Effector CD8-positive, alpha-beta T cell (primary cell): Measurements from ENCODE around the gene TRRAP.

Experiments
- DNase-seq: peaks from one replicate; lab custom pipeline; 2025; lab: John Stamatoyannopoulos, UW

Gene TRRAP

DNA sequence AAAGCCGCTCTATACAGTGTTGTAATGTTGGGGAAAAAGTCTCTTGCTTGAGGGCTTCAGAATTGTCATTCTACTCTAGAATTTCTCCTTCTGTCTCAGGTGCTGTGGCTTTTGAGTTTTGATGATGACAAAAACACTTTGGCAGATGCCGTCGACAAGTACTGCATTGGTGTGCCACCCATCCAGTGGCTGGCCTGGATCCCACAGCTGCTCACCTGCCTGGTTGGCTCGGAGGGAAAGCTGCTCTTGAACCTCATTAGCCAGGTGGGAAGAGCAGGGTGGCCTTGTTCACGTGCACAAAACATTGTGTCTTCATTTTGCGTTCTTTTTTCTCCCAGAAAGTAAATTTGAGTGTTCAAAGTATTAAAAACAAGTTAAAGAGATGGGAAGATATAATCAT is 112.0 kb downstream of the TRRAP start:
- DNase-seq: no peak

DNA sequence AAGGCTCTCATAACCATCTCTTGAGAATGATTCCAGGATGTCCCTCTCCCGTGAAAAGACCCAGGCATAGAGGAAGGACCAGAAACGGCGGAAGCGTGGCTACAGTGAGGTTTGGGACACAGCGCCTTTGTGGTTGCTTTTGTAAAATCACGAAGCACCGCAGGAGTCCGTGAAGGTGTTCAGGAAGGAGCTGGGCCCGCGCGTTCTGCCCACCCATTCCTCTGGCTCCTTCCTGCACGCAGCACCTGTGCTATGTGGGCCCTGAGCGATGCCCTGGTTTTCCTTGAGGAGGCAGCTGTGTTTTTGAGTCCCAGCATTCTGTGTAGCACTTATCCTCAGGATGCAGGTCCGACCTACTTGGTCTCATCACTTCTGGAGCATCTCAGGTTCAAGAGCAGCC is 112.8 kb downstream of the TRRAP start:
- DNase-seq: no peak

DNA sequence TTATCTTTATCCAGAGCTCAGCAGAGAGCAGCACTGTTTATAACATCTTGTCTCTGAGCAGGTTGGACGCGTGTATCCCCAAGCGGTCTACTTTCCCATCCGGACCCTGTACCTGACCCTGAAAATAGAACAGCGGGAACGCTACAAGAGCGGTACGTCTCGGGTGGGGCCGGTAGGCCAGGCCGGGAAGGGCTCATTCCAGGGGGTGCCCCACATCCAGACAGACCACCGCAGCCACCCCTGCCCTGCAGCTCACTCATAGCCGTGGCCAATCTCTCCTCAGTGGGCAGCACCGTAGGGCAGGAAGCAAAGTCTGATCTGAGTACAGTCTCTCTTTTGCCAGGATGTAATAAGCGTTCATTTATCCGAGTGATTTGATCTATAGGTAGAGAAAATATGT is 113.7 kb downstream of the TRRAP start:
- no peak for DNase-seq

DNA sequence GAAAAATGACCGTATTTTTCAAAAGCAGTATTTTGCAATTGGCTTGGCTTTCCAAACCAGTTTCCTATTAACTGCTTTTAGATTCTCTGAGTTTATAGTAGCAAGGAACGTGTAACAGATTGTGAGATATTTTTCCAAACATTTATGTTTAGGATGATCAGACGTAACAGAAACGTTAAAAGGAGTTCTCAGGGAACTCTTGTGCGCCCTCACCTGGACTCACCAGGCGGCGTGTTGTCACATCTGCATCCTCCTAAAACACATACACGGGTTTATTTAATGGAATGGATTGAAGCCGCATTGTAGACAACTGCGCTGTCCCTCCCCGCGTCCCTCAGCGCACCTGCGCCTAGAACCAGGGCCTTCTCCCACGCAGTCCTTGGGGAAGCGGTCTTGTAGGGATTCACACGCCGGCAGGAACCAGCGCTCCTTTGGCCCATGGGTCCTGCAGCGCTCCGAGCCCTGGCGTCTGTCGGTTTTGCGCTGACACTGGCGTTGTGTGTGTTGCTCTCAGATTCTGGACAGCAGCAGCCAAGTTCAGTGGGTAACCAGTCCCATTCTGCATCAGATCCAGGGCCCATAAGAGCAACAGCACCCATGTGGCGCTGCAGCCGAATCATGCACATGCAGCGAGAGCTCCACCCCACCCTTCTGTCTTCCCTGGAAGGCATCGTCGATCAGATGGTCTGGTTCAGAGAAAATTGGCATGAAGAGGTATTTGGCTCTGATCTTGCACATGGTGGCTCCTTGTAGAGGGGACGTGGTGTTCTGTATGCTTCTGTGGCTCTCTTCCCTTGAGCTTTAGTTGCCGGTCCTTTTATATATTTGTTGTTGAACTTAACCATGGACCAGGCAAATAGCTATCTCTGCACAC is 114.9 kb downstream of the TRRAP start:
- no peak for DNase-seq

DNA sequence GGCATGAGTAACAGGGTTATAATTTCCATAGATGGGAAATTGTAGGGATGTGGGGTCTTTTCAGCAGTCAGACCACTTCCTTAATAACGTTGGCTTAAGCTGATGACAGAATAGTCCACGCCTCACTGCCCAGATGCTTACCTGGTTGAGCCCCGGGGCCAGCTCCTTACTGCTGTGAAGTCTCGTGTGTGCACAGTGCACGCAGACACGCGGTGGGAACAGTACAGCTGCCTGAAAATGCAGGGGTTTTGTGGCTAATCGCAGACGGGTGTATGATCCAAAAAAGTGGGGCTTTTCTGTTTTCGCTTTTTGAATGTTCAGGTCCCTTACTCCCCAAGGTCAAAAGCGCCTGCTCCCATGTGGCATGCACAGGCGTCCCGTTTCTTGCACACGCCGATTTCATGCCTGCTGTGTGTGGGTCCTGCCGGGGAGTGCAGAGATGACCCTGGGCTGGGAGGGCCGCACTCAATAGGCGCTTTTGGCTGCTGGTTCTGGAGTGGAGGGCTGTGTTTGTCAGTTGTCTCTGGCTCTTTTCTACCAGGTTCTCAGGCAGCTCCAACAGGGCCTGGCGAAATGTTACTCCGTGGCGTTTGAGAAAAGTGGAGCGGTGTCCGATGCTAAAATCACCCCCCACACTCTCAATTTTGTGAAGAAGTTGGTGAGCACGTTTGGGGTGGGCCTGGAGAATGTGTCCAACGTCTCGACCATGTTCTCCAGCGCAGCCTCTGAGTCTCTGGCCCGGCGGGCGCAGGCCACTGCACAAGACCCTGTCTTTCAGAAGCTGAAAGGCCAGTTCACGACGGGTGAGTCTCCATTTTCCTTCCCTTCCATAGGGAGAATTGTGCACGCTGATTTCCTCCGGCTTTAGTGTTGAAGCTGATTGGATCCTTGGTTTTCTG is 116.0 kb downstream of the TRRAP start:
- DNase-seq: no peak

DNA sequence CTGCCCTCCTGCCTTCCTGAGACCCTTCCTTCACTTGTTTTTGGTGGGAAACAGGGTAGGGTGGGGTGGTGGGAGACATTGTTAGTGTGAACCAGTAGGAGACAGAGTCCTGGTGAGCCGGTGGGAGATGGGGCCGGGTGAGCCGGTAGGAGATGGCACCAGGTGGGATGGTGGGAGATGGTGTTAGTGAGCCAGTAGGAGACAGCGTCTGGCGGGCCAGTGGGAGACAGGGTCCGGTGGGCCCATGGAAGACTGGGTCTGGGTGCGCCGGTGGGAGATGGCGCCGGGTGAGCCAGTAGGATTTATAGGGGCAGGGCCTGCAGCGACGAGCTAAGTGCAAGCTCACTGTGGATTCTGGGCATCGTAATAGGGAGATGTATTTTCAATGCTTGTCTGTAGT is 116.8 kb downstream of the TRRAP start:
- DNase-seq: no peak

DNA sequence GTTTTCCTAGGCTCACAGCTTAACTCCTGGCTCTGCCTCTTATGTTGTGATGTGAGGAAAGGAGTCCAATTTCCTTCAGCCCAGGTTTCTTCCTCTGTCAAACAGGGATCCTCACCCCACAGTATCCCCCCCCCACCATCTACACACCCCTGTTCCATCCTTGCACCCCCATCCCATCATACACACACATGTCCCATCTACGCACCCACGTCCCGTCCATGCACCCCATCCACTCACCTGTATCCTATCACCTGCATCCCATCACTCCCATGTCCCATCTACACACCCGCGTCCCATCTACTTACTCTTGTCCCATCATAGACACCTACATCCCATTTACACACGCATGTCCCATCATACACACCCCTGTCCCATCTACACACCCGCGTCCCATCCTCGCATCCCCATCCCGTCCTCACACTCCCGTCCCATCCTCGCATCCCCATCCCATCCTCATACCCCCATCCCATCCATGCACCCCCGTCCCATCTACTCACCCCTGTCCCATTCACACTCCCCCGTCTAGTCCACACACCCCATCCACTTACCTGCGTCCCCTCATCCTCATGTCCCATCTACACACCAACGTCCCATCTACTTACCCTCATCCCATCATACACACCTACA is 117.3 kb downstream of the TRRAP start:
- DNase-seq: no peak

DNA sequence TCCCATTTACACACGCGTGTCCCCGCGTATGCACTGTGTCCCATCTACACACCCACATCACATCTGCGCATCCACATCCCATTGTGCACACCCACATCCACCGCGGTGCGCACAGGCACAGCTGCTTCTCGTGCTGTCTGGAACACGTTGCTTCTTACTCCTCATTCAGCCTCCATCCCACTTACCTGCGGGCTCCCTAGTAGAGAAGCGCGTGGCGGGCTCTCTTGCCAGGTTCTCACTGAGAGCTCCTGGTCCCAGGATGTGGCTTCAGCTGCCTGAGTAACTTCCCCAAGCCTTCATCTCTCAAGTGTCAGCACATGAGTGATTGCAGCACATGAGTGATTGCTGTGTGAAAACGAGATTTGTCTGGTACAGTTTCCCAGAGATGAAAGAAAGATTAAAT is 117.8 kb downstream of the TRRAP start:
- no peak for DNase-seq

DNA sequence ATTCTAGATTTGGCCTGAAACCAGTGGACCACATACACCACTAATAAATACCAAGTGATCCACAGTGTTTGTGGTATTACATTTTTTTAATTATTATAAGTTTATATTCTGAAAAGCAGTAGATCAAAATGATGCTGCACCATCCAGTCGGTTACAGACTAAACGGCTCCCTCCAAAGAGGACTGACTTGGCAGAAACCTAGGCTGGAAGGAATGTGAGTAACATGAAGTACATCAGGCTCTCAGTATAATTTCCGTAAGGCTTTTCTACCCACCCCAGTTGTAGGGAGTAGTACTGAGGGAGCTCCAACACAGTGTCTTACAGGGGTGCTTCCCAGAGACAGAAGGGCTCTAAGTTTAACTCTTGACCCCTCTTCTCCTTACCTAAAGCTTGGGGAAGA is 119.5 kb downstream of the TRRAP start:
- no peak for DNase-seq

DNA sequence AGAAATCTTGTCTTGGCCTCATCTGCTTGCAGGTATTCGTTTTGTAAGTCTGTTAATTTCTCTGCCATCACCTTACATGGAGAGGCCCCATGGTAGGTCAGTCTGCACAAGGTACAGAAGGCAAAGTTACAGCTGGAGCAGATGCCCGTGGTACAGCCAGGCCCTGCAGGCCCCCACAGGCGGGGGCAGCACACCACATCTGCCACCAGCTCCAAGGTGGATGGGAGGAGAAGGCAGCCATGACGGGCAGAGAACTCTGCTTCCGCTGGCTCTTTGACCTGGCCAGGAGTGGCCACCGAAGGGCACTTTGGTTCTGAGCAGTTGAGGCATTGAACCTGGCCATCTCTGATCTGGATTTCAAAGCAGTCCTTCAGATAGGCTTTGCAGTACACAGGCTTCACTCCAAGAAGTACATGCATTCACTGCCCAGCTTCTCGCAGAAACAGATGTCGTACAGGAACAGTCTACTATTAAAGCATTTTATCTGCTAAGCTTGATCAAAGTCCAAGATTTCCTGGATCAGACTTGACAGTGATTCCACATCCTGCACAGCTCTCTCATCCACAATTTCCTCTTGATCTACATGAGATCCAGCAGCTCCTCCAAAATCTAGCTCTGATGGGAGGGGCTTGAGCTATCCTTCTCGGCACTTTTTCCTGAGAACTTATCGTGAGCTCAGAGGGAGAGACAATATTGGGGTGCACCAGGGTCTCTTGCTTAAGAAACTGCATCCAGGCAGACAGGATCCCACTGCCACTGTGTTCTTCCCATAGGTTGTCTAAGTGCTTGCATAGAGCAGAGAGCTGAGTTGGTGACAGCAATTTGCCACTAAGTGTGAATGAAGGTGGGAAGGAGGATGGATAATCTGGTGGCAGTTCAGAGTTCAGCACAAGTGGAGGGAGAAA is 120.7 kb downstream of the TRRAP start:
- DNase-seq: no peak

DNA sequence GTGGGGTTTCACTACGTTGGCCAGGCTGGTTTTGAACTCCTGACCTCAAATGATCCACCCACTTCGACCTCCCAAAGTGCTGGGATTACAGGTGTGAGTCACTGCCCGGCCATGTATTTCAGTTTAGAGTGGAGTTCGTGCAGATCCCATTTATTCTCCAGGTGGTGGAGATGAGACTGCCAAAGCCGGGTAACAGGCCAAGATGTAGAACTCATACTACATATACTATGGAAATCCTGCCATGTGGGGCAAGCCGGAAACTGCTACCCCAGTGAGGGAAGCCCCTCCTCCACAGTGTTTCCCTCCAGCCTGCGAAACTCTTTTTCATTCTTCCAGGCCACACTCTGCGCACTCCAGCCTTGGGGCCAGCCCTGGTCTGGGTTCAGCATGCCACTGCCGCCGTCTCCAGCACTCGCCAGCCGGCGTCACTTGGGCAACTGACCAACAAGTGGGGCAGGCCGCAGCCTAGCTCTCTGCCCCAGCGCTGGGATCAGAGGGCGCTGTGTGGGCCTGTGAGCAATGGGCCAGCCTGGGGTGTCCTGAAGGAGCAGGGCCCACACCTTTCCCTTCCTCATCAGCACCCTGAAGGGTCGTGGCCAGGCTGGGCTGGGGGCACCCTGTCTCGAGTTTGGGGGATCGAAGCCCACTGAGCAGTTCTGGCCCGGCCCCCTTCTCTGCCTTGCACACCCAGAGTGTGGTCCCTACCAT is 122.0 kb downstream of the TRRAP start:
- DNase-seq: no peak

DNA sequence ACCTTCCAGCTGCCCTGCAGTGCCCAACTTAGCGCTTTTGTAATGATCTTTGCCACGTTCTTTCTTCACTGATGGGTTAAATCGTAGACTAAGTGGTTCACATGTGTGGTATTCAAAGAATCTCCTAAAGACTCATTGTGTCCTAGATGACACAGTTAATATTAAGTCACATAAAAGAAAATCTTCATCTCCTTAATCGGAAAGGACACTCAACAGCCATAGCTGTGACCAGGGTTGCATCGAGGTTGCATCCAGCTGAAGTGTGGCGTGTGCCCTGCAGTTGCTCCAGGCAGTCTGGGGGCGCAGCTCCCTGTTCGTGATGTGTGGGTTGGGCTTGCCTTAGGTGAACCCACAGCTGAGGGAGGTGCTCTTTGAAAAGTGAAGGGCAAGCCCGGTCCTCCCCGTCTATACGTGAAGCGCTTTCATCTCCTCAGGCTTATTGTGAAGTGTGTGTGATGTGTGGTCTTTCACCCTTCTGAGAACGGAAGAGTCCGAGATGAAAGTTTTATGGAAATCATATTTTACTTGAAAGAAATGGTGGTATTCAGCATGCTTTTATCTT is 122.7 kb downstream of the TRRAP start:
- no peak for DNase-seq

DNA sequence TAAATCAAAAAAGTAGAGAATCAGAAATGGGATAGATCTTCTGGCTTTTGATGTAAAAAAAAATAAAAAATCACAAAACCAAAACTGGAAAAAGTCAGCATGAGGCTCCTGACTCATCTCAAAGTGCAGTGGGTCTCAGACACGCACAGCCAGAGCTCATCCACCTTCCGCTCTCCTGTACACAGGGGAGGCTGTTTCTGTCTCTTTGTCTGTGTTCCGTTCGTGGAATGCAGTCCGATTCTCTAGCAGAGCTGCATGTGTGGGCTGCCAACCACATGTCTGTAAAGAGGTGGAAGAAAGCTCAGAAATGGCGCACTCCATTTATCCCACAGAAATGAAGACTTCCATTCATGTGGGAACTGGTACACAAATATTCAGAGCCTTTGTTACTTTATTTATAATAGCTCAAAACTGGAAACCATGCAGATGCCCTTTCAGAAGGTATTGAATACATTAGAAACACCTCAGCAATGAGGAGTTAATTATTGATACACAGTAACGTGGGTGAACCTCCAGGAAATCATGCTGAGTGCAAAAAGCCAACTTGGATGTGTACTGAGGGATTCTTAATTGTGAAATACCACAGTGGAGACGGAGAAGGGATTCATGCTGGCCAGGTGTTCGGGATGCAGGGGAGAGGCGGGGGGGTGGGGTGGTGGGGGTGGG is 123.3 kb downstream of the TRRAP start:
- no peak for DNase-seq

DNA sequence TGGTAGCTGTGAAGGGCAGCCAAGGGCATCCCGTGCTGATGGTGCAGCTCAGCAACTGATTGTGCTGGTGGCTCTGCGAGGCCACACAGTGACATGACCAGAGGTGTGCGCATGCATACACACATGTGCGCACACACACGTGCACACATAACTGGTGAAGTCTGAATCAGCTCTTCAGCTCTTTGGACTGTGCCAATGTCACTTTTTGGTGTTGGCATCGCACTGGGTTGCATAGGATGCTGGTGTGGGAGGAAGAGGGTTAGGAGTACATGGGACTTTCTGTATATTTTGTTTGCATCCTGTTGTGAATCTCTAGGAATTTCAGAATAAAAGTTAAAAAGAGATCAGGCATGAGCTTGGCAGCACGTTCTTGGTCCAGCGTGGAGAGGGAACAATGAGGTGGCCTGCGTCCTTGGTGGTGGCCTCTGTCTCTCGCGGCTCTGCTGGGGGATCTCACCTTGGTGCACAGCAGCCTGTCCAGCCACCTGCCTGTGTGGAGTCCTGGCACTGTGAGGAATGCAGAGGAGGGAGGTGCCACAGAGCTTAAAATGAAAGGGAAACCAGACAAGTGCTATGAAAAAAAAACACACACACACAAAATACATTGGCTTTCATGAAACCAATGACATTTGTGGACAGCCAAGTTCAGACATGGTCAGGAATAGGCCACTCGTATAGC is 124.0 kb downstream of the TRRAP start:
- no peak for DNase-seq

DNA sequence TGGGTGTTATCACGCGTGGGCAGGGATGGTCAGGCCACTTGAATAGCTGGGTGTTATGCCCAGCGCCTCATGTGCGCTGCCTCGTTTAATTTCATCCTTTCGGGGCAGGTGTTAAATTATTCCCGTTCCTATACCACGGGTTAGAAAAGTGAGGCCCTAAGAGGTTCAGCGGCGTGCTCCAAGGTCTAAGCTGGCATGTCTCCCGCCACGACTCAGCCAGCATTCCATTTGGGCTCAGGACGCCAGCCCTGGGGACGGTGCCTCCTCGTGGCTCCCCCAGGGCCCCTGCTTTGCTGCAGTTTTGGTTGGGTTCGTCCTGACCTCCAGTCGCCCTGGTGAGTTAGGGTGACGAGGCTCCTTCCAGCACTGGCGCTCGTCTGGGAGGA is 124.5 kb downstream of the TRRAP start:
- no peak for DNase-seq

DNA sequence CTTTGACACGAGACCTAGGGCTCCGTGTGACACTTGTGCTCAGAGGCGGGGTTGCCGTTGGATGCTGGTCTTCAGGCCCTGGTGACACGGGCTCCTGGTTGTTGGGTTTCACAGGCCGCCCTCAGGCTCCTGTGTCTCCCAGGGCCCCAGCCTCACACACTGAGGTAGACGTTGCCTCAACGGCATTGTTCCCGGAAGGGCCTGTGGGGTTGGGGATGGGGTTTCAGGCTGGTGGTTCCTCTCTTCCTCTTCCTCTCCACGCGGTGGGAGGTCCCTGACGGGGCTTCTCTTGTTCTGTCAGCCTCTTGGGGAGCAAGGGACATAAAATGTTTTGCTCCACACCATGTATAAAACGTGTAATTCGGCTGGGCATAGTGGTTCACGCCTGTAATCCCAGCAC is 125.1 kb downstream of the TRRAP start:
- no peak for DNase-seq

DNA sequence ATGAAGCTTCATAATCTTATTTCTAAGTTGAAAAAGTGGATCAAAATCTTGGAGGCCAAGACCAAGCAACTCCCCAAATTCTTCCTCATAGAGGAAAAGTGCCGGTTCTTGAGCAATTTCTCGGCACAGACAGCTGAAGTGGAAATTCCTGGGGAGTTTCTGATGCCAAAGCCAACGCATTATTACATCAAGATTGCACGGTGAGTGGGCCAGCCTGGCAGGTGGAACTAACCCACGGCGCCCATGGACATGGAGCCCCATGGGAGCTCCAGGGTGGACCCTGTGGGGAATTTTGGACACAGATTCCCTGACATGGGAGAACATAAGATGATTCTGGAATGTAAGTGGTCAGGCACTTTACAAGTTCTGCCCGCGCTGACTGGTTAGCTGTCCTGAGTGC is 125.9 kb downstream of the TRRAP start:
- no peak for DNase-seq

DNA sequence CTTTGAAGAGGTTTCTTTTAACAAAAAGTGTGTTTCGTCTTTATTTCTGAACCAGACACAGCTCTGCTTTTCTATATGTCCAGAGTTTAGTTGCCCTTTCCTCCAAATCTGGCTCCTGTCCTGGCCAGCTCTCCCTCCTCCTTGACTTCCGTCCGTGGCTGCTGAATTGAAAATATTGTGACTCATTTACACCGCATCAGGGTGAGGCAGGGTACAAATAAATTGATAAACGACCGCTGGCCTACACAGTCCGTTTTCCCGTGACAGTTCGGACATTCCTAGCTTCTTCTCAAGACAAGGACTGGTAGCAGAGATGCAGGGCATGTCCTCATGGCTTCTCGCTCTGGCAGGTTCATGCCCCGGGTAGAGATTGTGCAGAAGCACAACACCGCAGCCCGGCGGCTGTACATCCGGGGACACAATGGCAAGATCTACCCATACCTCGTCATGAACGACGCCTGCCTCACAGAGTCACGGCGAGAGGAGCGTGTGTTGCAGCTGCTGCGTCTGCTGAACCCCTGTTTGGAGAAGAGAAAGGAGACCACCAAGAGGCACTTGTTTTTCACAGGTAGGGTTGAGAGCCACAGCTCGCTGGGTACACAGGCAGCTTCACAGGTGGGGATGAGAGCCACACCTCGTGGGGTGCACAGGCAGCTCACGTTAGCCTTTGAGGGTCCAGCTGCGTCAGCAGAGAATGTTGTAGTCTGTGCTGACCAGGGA is 126.6 kb downstream of the TRRAP start:
- no peak for DNase-seq

DNA sequence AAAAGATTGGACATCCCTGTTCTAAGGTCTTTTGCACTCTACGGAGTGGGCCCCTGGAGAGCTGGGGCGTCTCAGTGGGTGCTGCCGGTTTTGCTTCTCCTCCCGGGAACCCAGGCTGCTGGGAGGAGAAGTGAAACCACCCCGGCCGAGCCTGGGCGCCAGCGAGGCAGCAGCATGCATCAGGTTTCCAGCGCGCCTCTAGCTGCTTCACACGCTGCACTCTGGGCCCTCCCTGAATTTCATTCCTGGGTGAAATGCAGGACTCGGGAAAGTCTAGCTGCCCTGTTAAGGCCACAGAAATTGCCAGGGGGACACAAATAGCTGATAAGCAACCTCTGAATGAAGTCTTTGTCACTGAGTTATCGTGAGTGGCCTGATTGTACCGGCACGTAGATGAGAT is 127.4 kb downstream of the TRRAP start:
- no peak for DNase-seq
